Mesothelial cell of epicardium (in vitro differentiated cells): ENCODE data around the gene SH2D1B. TPM values are rescaled to one million over a fixed set of nuclear protein-coding genes. Genes with fewer than 3 reads are reported as not detected.

ENCODE experiments used
- DNase-seq, 2 experiments: peaks; one replicate each; pipeline ENCODE4 v3.0.0; 2021; ENCODE audit warnings: low spot score in 2 of 2; ENCODE audit not compliant: unreplicated experiment in 2 of 2
- H3K27ac Mint-ChIP-seq: 2 replicates; pipeline ENCODE4 v1.8.0; 2021; ENCODE audit warnings: mixed read lengths
- H3K27me3 Mint-ChIP-seq: 2 replicates; pipeline ENCODE4 v1.8.0; 2021; ENCODE audit warnings: low read depth, mixed read lengths
- H3K36me3 Mint-ChIP-seq: 2 replicates; pipeline ENCODE4 v1.8.0; 2021; ENCODE audit warnings: mixed read lengths
- H3K4me1 Mint-ChIP-seq: 2 replicates; pipeline ENCODE4 v1.8.0; 2021; ENCODE audit warnings: mixed read lengths
- H3K4me3 Mint-ChIP-seq: 2 replicates; pipeline ENCODE4 v1.8.0; 2021; ENCODE audit warnings: mild to moderate bottlenecking, moderate library complexity, mixed read lengths
- H3K9me3 Mint-ChIP-seq: 2 replicates; pipeline ENCODE4 v1.8.0; 2021; ENCODE audit warnings: mixed read lengths
- CTCF ChIP-seq: fragments of 200-600 bp; sonication (generic); IDR thresholded peaks from one replicate; pipeline ENCODE4 v1.5.0; 2021; ENCODE audit warnings: antibody characterized with exemption; ENCODE audit not compliant: unreplicated experiment
- total RNA-seq: library from RNA; stranded (reverse); gene quantifications from 3 replicates; pipeline ENCODE4 v1.2.1, GENCODE V29; 2021

Gene SH2D1B
- total RNA-seq, 1 donor from 2014 or later = not detected

DNA sequence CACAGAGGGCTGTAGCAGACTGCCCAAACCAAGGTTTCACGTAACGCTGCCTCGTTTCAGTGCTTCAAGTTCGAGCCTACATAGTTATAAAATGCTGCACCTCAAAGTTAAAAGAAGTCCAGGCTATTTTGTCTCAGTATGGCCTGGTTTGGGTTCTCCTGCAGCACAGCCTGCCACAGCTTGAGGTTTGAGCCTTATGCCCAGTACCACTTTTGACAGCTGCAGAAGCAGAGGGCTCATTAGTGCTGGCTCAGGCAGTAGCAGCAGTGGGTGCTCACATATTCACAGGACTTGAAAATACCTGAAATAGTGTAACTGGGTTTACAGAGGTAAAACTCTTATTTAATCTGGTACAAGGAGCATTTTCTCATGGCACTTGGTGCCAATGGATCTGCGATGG lies 50.6 kb downstream of the SH2D1B start:
- no peaks in the 10 kb centered on the region for H3K27me3 Mint-ChIP-seq
- H3K4me1 Mint-ChIP-seq = no peaks in the 10 kb centered on the region
- peaks cover 6% of the 10 kb centered on the region for H3K36me3 Mint-ChIP-seq
- H3K4me3 Mint-ChIP-seq = no peak overlapping the region
- DNase-seq = no peak
- TF ChIP-seq CTCF = no peak
- H3K27ac Mint-ChIP-seq = no peak overlapping the region
- no peaks in the 10 kb centered on the region for H3K9me3 Mint-ChIP-seq

DNA sequence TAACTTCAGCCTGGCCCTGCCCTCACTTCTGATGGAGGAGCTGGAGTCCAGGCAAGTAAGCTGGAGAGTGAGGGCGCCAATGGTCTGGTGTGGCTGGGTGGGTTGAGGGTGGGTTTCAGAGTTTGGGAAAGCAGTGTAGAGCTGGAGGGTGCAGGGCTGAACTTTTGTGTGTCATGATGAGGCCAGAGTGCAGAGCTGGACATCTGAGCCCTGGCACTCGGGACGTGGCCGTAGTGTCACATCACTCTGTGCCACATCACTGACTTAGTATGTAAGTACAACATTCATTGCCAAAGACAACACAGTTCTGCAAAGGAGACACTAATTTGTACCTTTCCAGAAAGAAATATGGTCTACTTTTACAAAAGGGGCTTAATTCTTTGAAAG lies 51.1 kb downstream of the SH2D1B start:
- no peak overlapping the region for H3K27ac Mint-ChIP-seq
- H3K27me3 Mint-ChIP-seq = no peaks in the 10 kb centered on the region
- H3K9me3 Mint-ChIP-seq = no peaks in the 10 kb centered on the region
- no peak for DNase-seq
- peaks cover 6% of the 10 kb centered on the region for H3K36me3 Mint-ChIP-seq
- H3K4me3 Mint-ChIP-seq = no peak overlapping the region
- no peaks in the 10 kb centered on the region for H3K4me1 Mint-ChIP-seq
- TF ChIP-seq CTCF = no peak

DNA sequence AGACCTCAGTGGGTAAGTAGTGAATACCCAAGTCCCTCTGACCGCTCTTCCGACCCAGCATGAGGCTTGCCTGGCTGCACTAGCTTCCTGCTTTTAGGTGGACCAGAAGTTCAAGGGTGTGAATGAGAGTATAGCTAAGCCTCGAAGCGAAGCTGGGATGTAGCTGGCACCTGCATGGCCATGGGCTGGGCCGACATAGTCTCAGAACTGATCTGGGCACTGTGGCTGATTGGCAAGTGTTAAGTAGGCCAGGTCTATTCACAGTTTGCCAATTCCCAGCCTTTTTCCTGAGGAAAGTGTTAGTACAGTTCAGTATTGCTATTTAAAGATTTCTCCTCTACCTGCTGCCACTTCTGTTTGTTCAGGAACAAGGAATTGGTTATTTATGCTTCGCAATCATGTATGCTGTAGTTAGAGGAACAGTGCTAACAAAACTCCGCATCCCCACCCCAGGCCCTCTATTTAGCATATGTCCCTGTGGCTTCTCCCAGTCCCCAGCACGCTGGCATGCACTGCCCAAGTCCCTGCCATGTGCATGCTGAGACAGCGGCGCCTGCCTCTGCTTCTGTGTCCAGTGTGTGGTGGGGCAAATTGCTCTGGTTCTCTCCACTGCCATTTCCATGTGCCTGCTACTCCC lies 51.6 kb downstream of the SH2D1B start:
- Mint-ChIP-seq H3K9me3 (no peaks in the 10 kb centered on the region), H3K4me3 (no peak overlapping the region), H3K36me3 (peaks cover 6% of the 10 kb centered on the region), H3K27ac (no peak overlapping the region), H3K27me3 (no peaks in the 10 kb centered on the region), H3K4me1 (no peaks in the 10 kb centered on the region)
- no peak for TF ChIP-seq CTCF
- no peak for DNase-seq

- Mint-ChIP-seq H3K27ac (no peak overlapping the region), H3K4me1 (no peaks in the 10 kb centered on the region), H3K9me3 (no peaks in the 10 kb centered on the region), H3K4me3 (no peak overlapping the region), H3K27me3 (no peaks in the 10 kb centered on the region), H3K36me3 (peaks cover 6% of the 10 kb centered on the region)
- TF ChIP-seq CTCF = no peak
- DNase-seq = no peak
These were observed 52.3 kb downstream of the SH2D1B start for GRCh38 chr1:162359523-162360236.

GRCh38 chr1:162358928-162359327 lies 53.0 kb downstream of the SH2D1B start:
- Mint-ChIP-seq H3K36me3 (peaks cover 6% of the 10 kb centered on the region), H3K4me3 (no peak overlapping the region), H3K9me3 (no peaks in the 10 kb centered on the region), H3K27me3 (no peaks in the 10 kb centered on the region), H3K27ac (no peak overlapping the region), H3K4me1 (no peaks in the 10 kb centered on the region)
- TF ChIP-seq CTCF = no peak
- DNase-seq = no peak
